ENCODE data around the gene LFNG. TPM values are rescaled to one million over a fixed set of nuclear protein-coding genes. Genes with fewer than 3 reads are reported as not detected.

Gene LFNG
- total RNA-seq, 1 donor from 2014 or later: 58.0 TPM

DNA sequence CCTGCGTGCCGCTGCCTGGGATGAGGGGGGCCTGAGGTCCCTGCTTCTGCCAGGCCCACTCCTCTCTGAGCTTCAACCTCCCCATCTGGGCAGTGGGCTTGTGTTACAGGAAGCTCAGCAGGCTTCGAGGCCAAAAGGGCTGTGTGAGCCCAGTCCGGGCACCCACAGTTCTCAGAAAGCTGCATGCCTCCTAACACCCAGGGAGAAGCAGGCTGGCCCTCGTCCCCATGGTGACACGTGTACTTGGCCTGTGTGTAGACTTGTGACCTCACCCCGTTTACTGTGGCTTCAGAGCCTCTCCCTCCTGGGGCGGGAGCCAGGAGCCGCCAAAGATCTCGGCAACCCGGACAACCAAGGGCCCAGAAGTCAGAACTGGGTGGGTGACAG, 41.2 kb upstream of the LFNG start:
- peaks cover 36% of the 10 kb centered on the region for H3K4me1 Mint-ChIP-seq
- Histone ChIP-seq H3K9me3 (ENCODE audit: low read depth) (no peaks in the 10 kb centered on the region), H3K4me3 (no peak overlapping the region), H3K9ac (no peak overlapping the region), H3F3A (ENCODE audit: low read depth) (peaks cover under 1% of the 10 kb centered on the region), H2AFZ (replicated peaks) (no peak overlapping the region), H3K27me3 (no peaks in the 10 kb centered on the region), H3K4me2 (no peak overlapping the region), H3K4me1 (peaks cover 27% of the 10 kb centered on the region), H3K27ac (no peak overlapping the region), H3K79me2 (ENCODE audit: low read depth) (no peaks in the 10 kb centered on the region), H3K36me3 (no peaks in the 10 kb centered on the region), H4K20me1 (ENCODE audit: low read depth) (no peaks in the 10 kb centered on the region)
- H3K4me3 Mint-ChIP-seq: no peak overlapping the region
- peaks cover 18% of the 10 kb centered on the region for H3K27me3 Mint-ChIP-seq (ENCODE audit: insufficient read depth, low read depth)
- DNase-seq (ENCODE audit: low spot score): no peak
- no peaks in the 10 kb centered on the region for H3K36me3 Mint-ChIP-seq
- H3K9me3 Mint-ChIP-seq: peaks cover 5% of the 10 kb centered on the region
- peak overlapping the region; percentile 85 for H3K27ac Mint-ChIP-seq
- no peak for TF ChIP-seq EZH2 (IDR thresholded peaks at IDR 0.05)
- no peak for TF ChIP-seq EZH2phosphoT487 (IDR thresholded peaks at IDR 0.05)
- TF ChIP-seq, protein P1, sequence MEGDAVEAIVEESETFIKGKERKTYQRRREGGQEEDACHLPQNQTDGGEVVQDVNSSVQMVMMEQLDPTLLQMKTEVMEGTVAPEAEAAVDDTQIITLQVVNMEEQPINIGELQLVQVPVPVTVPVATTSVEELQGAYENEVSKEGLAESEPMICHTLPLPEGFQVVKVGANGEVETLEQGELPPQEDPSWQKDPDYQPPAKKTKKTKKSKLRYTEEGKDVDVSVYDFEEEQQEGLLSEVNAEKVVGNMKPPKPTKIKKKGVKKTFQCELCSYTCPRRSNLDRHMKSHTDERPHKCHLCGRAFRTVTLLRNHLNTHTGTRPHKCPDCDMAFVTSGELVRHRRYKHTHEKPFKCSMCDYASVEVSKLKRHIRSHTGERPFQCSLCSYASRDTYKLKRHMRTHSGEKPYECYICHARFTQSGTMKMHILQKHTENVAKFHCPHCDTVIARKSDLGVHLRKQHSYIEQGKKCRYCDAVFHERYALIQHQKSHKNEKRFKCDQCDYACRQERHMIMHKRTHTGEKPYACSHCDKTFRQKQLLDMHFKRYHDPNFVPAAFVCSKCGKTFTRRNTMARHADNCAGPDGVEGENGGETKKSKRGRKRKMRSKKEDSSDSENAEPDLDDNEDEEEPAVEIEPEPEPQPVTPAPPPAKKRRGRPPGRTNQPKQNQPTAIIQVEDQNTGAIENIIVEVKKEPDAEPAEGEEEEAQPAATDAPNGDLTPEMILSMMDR (IDR thresholded peaks at IDR 0.05): no peak

DNA sequence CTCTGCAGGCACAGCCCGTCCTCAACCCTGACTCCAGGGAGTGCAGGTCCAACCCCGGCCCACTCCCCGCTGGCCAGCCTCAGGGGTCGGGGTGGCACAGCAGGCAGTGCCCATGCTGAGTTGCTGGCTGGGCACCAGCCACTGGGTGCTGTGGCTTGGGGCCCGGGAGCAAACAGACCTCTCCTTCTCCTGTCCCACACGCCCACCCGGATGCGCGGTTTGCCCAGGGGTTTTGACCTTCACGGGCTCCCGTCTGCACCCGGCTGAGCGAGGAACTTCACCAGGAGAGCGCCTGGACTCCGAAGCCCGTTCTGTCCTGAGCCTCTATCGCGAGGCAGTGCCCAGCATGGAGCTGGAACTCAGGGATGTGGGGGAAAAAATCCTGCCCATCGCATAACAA, 40.8 kb upstream of the LFNG start:
- peak overlapping the region; percentile 97 for H3K27ac Mint-ChIP-seq
- Histone ChIP-seq H3K27me3 (no peaks in the 10 kb centered on the region), H2AFZ (replicated peaks) (no peak overlapping the region)

DNA sequence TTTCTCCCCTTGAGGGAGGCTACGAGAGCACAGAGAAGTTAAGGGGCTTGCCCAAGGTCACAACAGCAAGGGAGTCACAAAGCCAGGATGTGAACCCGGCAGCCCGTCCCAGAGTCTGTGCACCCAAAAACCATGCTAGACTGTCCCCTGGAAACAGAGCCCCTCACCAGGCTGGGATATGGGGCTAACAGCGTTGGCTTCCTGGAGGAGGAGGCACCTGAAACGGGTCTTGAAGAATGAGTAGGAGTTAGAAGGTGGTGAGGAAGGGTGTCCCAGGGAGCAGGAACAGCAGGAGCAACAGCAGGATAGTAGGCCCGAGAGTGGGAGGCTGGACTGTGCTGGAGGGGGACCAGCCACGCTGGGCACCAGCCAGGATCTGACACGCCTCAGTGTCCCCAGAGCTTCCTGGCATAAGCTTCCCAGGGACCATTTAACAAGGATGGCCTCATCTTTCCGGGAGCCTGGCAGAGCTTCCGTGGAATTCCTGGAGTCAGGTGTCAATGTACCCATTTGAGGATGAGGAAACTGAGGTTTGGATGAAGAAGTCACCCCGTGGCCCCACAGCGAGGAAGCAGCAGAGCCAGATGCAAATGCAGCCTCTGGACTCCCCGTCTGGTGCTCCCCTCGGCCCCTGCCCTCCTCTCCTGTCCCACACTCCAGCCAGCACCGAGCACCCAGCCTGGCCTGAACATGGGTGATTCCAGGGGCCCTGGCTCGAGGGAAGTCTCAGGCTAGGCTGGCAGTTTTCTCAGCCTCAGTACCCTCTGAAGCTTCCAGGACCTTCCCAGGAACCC, 40.1 kb upstream of the LFNG start:
- Histone ChIP-seq H3K4me2 (no peak overlapping the region), H3K9me3 (ENCODE audit: low read depth) (no peaks in the 10 kb centered on the region), H3K27me3 (no peaks in the 10 kb centered on the region), H3F3A (ENCODE audit: low read depth) (peaks cover 4% of the 10 kb centered on the region), H2AFZ (replicated peaks) (no peak overlapping the region), H3K79me2 (ENCODE audit: low read depth) (no peaks in the 10 kb centered on the region), H4K20me1 (ENCODE audit: low read depth) (no peaks in the 10 kb centered on the region), H3K4me3 (no peak overlapping the region), H3K4me1 (peaks cover 25% of the 10 kb centered on the region), H3K9ac (no peak overlapping the region), H3K27ac (no peak overlapping the region), H3K36me3 (no peaks in the 10 kb centered on the region)
- Mint-ChIP-seq H3K27ac (peak overlapping the region; percentile 97), H3K9me3 (peaks cover 5% of the 10 kb centered on the region), H3K4me3 (peak overlapping the region; percentile 24), H3K4me1 (peaks cover 32% of the 10 kb centered on the region), H3K36me3 (no peaks in the 10 kb centered on the region), H3K27me3 (ENCODE audit: insufficient read depth, low read depth) (peaks cover 15% of the 10 kb centered on the region)
- no peak for DNase-seq (ENCODE audit: low spot score)
- TF ChIP-seq, protein P1 (IDR thresholded peaks at IDR 0.05): no peak
- TF ChIP-seq EZH2phosphoT487 (IDR thresholded peaks at IDR 0.05) (no peak), EZH2 (IDR thresholded peaks at IDR 0.05) (no peak)

More for the DNA sequence above, 40.8 kb upstream of the LFNG start:
- Histone ChIP-seq H3K79me2 (ENCODE audit: low read depth) (no peaks in the 10 kb centered on the region), H3K4me2 (no peak overlapping the region), H3F3A (ENCODE audit: low read depth) (peaks cover 4% of the 10 kb centered on the region), H4K20me1 (ENCODE audit: low read depth) (no peaks in the 10 kb centered on the region), H3K4me3 (no peak overlapping the region), H3K9me3 (ENCODE audit: low read depth) (no peaks in the 10 kb centered on the region), H3K27ac (no peak overlapping the region), H3K9ac (no peak overlapping the region), H3K4me1 (peaks cover 27% of the 10 kb centered on the region), H3K36me3 (no peaks in the 10 kb centered on the region)
- Mint-ChIP-seq H3K36me3 (no peaks in the 10 kb centered on the region), H3K27me3 (ENCODE audit: insufficient read depth, low read depth) (peaks cover 15% of the 10 kb centered on the region), H3K4me3 (no peak overlapping the region), H3K4me1 (peaks cover 32% of the 10 kb centered on the region), H3K9me3 (peaks cover 5% of the 10 kb centered on the region)
- TF ChIP-seq, protein P1 (IDR thresholded peaks at IDR 0.05): no peak
- TF ChIP-seq EZH2 (IDR thresholded peaks at IDR 0.05) (no peak), EZH2phosphoT487 (IDR thresholded peaks at IDR 0.05) (no peak)
- DNase-seq (ENCODE audit: low spot score): no peak

Measured in neural progenitor cell (in vitro differentiated cells).